ENCODE data around the gene ZNF414.

Gene ZNF414

GRCh38 chr19:8528500-8528899 is 14.5 kb upstream of the ZNF414 start (continued):
- TF ChIP-seq POU6F1 (CRISPR knock-in tag; IDR thresholded peaks at IDR 0.05; ENCODE audit: borderline replicate concordance, low read depth) = no peak
- TF ChIP-seq CSRNP3 (CRISPR knock-in tag; IDR thresholded peaks at IDR 0.05) = no peak
- no peak for TF ChIP-seq GLIS3 (CRISPR knock-in tag; IDR thresholded peaks at IDR 0.05)
- no peak for TF ChIP-seq BACH2 (CRISPR knock-in tag; IDR thresholded peaks at IDR 0.05; ENCODE audit: borderline replicate concordance)
- TF ChIP-seq PPARA (CRISPR knock-in tag; IDR thresholded peaks at IDR 0.05; ENCODE audit: borderline replicate concordance) = no peak
- no peak for TF ChIP-seq CSDC2 (CRISPR knock-in tag; IDR thresholded peaks at IDR 0.05)

GRCh38 chr19:8526345-8527091 is 12.6 kb upstream of the ZNF414 start:
- ATAC-seq = peak; percentile 79

More at GRCh38 chr19:8526345-8527091, 12.6 kb upstream of the ZNF414 start:
- TF ChIP-seq ZNF565 (CRISPR knock-in tag; conservative IDR thresholded peaks at IDR 0.05; ENCODE audit: low read depth) (no peak), ZFP3 (CRISPR knock-in tag; IDR thresholded peaks at IDR 0.05) (no peak), CSRNP3 (CRISPR knock-in tag; IDR thresholded peaks at IDR 0.05) (no peak), OSR1 (CRISPR knock-in tag; IDR thresholded peaks at IDR 0.05) (no peak), PATZ1 (CRISPR knock-in tag; IDR thresholded peaks at IDR 0.05; ENCODE audit: borderline replicate concordance) (no peak), ARNTL (CRISPR knock-in tag; IDR thresholded peaks at IDR 0.05; ENCODE audit: borderline replicate concordance, low read depth) (no peak), POU6F1 (CRISPR knock-in tag; IDR thresholded peaks at IDR 0.05; ENCODE audit: borderline replicate concordance, low read depth) (no peak), PPARA (CRISPR knock-in tag; IDR thresholded peaks at IDR 0.05; ENCODE audit: borderline replicate concordance) (no peak), ZFP30 (CRISPR knock-in tag; IDR thresholded peaks at IDR 0.05) (no peak), ESRRG (CRISPR knock-in tag; IDR thresholded peaks at IDR 0.05) (no peak), ZNF70 (CRISPR knock-in tag; IDR thresholded peaks at IDR 0.05) (no peak), CSDC2 (CRISPR knock-in tag; IDR thresholded peaks at IDR 0.05) (no peak), GLIS3 (CRISPR knock-in tag; IDR thresholded peaks at IDR 0.05) (no peak), TOX (CRISPR knock-in tag; IDR thresholded peaks at IDR 0.05; ENCODE audit: borderline replicate concordance) (no peak), TCF4 (CRISPR knock-in tag; IDR thresholded peaks at IDR 0.05; ENCODE audit: borderline replicate concordance) (no peak), ZC3H10 (CRISPR knock-in tag; IDR thresholded peaks at IDR 0.05) (no peak), ISL1 (CRISPR knock-in tag; IDR thresholded peaks at IDR 0.05) (no peak), BACH2 (CRISPR knock-in tag; IDR thresholded peaks at IDR 0.05; ENCODE audit: borderline replicate concordance) (no peak), CREB5 (CRISPR knock-in tag; IDR thresholded peaks at IDR 0.05; ENCODE audit: low read depth) (no peak)

Data from SK-N-SH treated with all-trans-retinoic acid at 6 μM for 48 hours (cell line).